ENCODE data around the gene PAPOLA. TPM values are rescaled to one million over a fixed set of nuclear protein-coding genes. Genes with fewer than 3 reads are reported as not detected.
A peak's percentile ranks its signal among the peaks of the same experiment; 100 is the strongest.

Gene PAPOLA
- total RNA-seq (149 and 151 TPM in 2 replicates), polyA plus RNA-seq (91.9 and 97.7 TPM in 2 replicates)

- H3K36me3 ChIP-seq (replicated peaks; ENCODE audit: insufficient read depth, low read depth) = no peaks in the 10 kb centered on the region
- peak within 1 kb of the TSS; percentile 90 for H3K4me2 ChIP-seq
- peaks cover 44% of the 10 kb centered on the region for H4K20me1 ChIP-seq (ENCODE audit: insufficient read depth, poor library complexity, severe bottlenecking)
- H3K27ac ChIP-seq = peak within 1 kb of the TSS; percentile 97
- peak within 1 kb of the TSS; percentile 96 for H2AFZ ChIP-seq
- H3K9me3 ChIP-seq (ENCODE audit: low read depth) = no peaks in the 10 kb centered on the region
- peak within 1 kb of the TSS; percentile 100 for H3K4me3 ChIP-seq
- under 1% methylated on average over 78 of the region's 87 CpGs for WGBS (ENCODE audit: low lambda C conversion rate, missing lambda C conversion rate)
- peak; percentile 97 for DNase-seq (ENCODE audit: low spot score)
- H3K4me1 ChIP-seq (ENCODE audit: insufficient read depth) = peaks cover 20% of the 10 kb centered on the region
- TF ChIP-seq EZH2phosphoT487 (IDR thresholded peaks at IDR 0.05; ENCODE audit: low read depth, severe bottlenecking, unreplicated experiment) (no peak), CTCF (IDR thresholded peaks at IDR 0.05; ENCODE audit: poor library complexity) (no peak)
- H3K27me3 ChIP-seq = no peaks in the 10 kb centered on the region
- H3K79me2 ChIP-seq = peaks cover 54% of the 10 kb centered on the region
- H3K9me2 ChIP-seq (replicated peaks; ENCODE audit: insufficient read depth) = no peaks in the 10 kb centered on the region
Observed at GRCh38 chr14:96501740-96502620, at the start of gene PAPOLA. PAPOLA (plus strand) TSS chr14:96502382; CDS start chr14:96502593, 211 bp downstream.

GRCh38 chr14:96452684-96453083, 49.5 kb upstream of the PAPOLA start:
- no peak for DNase-seq (ENCODE audit: low spot score)
- 90% methylated on average over 6 of the region's 6 CpGs for WGBS (ENCODE audit: low lambda C conversion rate, missing lambda C conversion rate)
- Histone ChIP-seq H3K4me3 (no peak overlapping the region), H3K4me2 (no peak overlapping the region), H3K79me2 (no peaks in the 10 kb centered on the region), H3K9me2 (replicated peaks; ENCODE audit: insufficient read depth) (no peaks in the 10 kb centered on the region), H3K4me1 (ENCODE audit: insufficient read depth) (no peaks in the 10 kb centered on the region), H3K36me3 (replicated peaks; ENCODE audit: insufficient read depth, low read depth) (no peaks in the 10 kb centered on the region), H4K20me1 (ENCODE audit: insufficient read depth, poor library complexity, severe bottlenecking) (no peaks in the 10 kb centered on the region), H3K9me3 (ENCODE audit: low read depth) (no peaks in the 10 kb centered on the region), H3K27me3 (no peaks in the 10 kb centered on the region), H2AFZ (no peak overlapping the region), H3K27ac (no peak overlapping the region)
- TF ChIP-seq EZH2 (IDR thresholded peaks at IDR 0.05; ENCODE audit: borderline replicate concordance) = no peak
- TF ChIP-seq EZH2phosphoT487 (IDR thresholded peaks at IDR 0.05; ENCODE audit: low read depth, severe bottlenecking, unreplicated experiment) = no peak
- TF ChIP-seq CTCF (IDR thresholded peaks at IDR 0.05; ENCODE audit: poor library complexity) = no peak

- Histone ChIP-seq H3K27me3 (no peaks in the 10 kb centered on the region), H3K79me2 (no peaks in the 10 kb centered on the region), H3K36me3 (replicated peaks; ENCODE audit: insufficient read depth, low read depth) (no peaks in the 10 kb centered on the region), H4K20me1 (ENCODE audit: insufficient read depth, poor library complexity, severe bottlenecking) (no peaks in the 10 kb centered on the region), H3K9me2 (replicated peaks; ENCODE audit: insufficient read depth) (no peaks in the 10 kb centered on the region), H3K9me3 (ENCODE audit: low read depth) (no peaks in the 10 kb centered on the region), H3K27ac (no peak overlapping the region), H3K4me2 (no peak overlapping the region), H2AFZ (no peak overlapping the region), H3K4me1 (ENCODE audit: insufficient read depth) (peaks cover 2% of the 10 kb centered on the region), H3K4me3 (no peak overlapping the region)
- TF ChIP-seq EZH2phosphoT487 (IDR thresholded peaks at IDR 0.05; ENCODE audit: low read depth, severe bottlenecking, unreplicated experiment) (no peak), EZH2 (IDR thresholded peaks at IDR 0.05; ENCODE audit: borderline replicate concordance) (no peak), CTCF (IDR thresholded peaks at IDR 0.05; ENCODE audit: poor library complexity) (no peak)
- no peak for DNase-seq (ENCODE audit: low spot score)
- WGBS (ENCODE audit: low lambda C conversion rate, missing lambda C conversion rate) = 84% methylated on average over 5 of the region's 5 CpGs
Observed at GRCh38 chr14:96455588-96455987, 46.6 kb upstream of the PAPOLA start.
